ENCODE results near the gene DBP. TPM values are rescaled to one million over a fixed set of nuclear protein-coding genes. Genes with fewer than 3 reads are reported as not detected.
A peak's percentile ranks its signal among the peaks of the same experiment; 100 is the strongest.
"Not testable (repeated sequence)": the region's sequence is repeated elsewhere in the genome, so short reads cannot be mapped to it uniquely, and the experiment has no call there.

Gene DBP
- total RNA-seq, 1 experiment from 2014 or later, result 4.8 TPM

DNA sequence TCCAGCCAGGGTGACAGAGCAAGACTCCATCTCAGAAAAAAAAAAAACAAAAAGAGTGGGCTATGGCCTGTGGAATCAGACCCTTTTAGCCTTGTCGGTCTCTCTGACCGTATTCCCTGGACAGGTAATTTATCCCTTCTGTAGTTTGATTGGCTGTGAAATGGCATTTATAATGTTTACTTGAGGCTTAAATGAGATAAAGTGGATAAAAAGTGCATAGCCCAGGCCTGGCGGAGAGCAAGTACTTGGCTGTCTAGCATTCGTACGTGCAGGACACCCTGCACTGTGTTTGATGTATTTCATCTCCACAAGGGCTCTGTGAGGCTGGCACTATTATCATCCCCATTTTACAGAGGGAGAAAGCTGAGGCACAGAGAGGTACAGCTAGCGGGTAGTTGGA lies 28.6 kb upstream of the DBP start:
- DNase-seq (ENCODE audit: low read depth), result no peak

DNA sequence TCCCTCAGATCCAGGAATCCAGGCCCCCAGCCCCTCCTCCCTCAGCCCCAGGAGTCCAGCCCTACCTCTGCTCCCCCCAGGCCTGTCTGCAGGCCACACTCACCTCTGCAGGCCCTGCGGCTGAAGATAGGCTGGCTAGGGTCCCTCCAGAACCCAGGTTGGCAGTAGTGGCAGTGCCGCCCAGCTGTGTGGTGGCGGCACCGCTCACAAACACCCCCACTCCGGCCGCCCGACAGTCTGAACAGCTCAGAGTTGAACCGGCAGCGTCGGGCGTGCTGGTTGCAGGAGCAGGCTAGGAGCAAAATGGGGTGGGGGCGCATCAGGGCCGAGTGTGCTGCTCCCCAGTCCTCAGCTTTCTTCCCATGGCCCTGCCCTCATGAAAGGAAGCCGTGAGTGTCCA lies 27.3 kb upstream of the DBP start:
- no peak for DNase-seq (ENCODE audit: low read depth)

DNA sequence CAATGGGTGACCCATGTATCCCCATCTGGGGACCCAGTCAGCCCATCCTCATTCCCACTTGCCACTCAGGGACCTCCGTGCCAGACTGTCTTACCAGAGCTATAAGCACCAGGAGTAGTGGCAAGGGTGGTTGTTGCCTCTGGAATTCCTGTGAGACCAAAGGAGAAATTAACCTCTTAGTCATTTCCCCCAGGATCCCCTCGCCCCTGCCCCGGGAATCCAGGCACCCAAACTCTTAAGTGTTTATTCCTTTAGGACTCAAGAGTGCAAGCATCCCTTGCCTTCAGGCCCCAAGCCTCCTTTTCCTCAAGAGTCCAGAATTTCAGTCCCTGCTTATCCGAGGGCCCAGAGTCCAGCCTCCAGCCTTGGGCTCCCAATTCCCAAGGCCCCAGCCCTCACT lies 26.5 kb upstream of the DBP start:
- DNase-seq (ENCODE audit: low read depth), result no peak

DNA sequence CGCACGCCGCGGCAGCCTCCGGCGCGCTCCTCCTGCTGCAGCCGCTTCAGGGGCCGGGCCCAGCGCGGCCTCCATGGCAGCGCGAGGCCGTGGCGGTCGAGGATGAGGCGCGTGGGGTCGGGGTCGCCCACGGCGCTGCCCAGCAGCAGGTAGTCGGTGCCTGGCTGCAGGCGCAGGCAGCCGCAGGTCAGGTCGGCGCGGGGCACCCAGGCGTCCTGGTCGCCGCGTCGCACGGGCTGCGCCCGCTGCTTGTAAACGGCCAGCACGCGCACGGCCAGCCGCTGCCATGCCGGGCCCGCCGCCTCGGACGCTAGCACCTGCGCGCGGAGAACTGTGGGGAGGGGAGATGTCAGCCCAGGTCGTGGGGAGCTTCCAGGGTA lies 24.5 kb upstream of the DBP start:
- DNase-seq (ENCODE audit: low read depth), result no peak

DNA sequence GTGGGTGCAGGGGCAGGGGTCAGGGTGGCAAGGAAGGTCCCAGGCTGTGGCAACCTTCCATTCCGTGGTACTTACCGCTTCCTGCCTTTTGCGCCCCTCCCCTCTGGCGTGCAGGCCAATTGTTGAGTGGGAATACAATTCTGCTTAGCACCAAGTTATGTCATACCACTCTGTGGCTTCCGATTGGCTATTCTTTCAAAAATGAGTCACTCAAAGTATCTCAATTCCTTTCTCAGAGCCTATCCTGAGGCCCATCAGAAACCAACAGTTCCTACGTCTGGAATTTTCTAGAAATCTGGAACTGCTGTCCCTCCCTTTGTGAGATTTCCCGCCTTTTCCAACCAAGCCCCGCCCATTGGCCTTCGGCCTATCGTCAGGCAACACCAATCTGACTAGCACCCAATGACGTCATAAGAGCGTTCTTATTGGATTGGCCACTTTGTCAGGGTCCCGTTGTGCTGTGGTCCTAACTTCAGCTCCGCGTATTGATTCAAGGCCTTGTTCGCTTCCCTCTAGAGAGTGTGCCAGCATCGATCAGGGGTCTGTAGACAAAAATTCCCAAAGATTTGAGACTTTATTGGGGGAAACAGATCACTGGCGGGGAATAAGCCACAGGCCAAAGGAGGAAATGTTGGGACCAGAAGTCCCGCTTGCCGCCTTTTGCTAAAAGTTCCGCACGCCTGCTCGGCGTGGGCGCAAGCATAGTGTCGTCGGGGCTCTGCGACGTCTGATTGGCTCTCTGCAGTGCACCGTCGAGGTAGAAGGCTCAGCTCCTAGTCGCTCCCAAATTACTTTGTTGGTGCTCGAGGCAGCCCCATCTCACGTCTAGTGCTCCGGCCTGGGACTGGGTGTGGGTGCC lies 23.9 kb upstream of the DBP start:
- peak; percentile 94 for DNase-seq (ENCODE audit: low read depth)

DNA sequence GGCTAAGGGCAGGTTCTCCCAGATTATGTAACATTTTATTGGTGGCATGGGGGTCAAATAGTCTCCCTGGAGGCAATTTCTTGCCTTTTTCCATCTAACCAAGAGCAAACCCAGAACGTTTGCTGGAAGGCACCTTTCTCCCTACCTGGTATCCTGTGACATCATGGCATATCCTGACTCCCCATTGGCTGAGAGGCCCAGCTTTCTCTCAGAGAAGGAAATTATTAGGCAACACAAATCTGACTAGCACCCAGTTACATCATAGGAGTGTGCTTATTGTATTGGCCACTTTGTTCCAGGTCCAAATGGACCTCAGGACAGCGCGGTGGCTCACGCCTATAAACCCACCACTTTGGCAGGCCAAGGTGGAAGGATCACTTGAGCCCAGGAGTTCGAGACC lies 22.6 kb upstream of the DBP start:
- no peak for DNase-seq (ENCODE audit: low read depth)

DNA sequence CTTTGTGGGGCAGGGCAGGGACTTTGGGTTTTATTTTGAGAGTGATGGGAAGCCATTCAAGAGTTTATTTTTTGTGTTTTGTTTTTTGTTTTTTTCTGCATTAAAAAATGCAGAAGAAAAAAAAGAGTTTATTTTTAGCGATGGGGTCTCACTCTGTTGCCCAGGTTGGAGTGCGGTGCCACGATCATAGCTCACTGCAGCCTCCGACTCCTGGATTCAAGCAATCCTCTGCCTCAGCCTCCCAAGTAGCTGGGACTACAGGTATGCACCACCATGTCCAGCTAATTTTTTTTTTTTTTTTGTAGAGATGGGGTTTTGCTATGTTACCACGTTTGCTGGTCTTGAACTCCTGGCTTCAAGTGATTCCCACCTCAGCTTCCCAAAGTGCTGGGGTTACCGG lies 21.3 kb upstream of the DBP start:
- DNase-seq (ENCODE audit: low read depth), result no peak

DNA sequence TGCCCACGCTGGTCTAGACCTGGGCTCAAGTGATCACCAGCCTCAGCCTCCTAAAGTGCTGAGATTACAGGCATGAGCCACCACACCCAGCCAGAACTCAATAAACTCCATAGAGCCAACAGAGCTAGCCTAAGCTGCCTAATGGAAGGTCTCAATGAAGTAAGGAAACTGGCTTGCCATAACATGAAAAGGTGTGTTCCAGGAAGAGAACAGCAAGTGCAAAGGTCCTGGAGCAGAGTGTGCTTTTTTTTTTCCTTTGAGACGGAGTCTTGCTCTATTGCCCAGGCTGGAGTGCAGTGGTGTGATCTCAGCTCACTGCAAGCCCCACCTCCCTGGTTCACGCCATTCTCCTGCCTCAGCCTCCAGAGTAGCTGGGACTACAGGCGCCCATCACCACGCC lies 20.6 kb upstream of the DBP start:
- not testable (repeated sequence) for DNase-seq (ENCODE audit: low read depth)

DNA sequence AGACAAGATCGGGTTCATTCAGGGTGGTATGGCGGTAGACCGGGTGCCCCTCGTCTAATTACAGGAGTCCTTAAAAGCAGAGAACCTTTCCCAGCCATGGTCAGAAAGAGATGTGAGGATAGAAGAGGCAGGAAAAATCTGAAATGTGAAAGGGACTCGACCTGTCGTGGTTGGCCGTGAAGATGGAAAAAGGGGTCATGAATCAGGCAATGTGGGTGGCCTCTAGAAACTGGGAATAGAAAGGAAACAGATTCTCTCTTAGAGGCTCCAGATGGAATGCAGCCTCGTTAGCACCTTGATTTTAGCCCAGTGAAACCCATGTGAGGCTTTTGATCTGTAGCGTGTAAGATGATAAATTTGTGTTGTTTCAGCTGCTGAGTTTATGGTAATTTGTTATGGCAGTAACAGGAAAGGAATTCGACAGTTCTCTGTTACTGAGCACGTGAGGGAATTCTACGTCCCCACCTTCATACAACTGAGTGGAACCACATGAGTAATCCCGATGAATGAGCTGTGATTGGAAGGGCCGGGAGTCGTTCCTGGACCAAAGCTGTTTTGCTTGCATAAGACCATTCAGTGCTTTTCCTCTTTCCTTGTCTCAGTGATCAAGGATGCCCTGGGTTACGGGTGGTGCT lies 19.8 kb upstream of the DBP start:
- peak; percentile 100 for DNase-seq (ENCODE audit: low read depth)

DNA sequence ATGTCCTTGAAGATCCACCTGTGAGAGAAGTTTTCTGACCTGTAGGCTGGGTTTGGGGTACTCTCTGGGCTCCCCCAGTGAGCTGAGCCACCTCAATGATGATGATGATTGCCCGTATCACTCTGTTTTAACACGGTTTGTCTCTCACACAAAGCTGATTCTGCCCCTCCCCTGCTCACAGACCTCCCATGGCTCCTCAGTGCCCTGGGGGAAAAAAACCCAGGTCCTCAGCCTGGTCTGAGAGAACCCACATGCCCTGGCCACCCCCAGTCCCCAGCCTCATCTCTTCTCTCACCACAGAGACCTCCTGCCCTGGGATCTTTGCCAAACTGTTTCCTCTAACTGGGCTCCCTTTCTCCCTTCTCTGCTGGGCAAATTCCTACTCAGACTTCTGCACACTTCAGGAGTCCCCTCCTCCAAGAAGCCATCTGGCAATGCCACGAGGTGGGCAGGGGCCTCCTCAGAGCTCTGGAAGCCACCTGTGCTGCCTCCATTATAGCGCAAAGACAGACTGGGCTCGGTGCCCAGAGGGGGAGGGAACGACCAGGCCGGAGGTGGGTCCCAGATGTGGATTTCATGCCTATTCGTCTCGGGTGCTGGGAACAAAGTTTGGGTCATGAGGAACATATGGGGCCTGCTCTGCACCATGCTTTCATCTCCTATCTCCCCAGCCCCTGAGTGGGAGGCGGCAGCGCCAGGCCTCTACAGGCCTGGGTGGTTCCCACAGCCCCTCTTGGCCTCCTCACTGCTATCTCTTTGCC lies 17.3 kb upstream of the DBP start:
- no peak for DNase-seq (ENCODE audit: low read depth)

DNA sequence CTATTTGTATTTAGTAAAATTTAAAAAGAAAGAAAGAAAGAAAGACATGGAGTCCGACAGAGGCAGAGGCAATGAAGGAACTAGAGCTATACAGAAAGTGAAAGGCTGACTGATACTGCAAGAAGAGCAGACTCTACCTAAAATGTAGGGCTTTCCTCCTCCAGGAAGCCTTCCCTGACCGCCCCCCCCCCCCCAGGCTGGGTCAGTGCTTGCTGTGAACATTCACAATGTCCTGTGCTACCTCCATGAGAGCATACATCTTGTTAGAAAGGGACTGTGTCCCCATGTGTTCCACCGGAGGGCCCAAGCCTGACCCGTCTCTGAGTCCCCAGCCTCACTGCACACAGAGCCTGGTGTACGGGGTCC lies 14.5 kb upstream of the DBP start:
- DNase-seq (ENCODE audit: low read depth), result no peak

DNA sequence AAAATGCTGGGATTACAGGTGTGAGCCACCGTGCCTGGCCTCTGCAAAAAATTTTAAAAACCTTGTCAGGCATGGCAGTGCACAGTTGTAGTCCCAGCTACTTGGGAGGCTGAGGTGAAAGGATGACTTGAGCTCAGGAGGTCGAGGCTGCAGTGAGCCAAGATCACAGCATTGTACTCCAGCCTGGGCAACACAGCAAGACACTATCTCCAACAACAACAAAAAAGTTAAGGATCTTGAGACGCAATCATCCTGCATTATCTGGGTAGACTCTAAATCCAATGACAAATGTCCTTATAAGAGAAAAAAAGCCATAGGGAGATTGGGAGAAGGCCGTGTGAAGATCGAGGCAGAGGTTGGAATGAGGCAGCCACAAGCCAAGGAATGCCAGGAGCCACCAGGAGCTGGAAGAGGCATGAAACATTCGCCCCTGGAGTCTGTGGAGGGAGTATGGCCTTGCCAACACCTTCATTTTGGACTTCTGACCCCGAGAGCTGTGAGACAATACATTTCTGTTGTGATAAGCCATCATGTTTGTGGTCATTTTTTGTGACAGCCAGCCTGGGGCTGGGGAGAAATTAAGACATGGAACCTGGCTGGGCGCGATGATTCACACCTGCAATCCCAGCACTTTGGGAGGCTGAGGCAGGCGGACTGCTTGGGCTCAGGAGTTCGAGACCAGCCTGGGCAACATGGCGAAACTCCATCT lies 13.9 kb upstream of the DBP start:
- DNase-seq (ENCODE audit: low read depth), result no peak

DNA sequence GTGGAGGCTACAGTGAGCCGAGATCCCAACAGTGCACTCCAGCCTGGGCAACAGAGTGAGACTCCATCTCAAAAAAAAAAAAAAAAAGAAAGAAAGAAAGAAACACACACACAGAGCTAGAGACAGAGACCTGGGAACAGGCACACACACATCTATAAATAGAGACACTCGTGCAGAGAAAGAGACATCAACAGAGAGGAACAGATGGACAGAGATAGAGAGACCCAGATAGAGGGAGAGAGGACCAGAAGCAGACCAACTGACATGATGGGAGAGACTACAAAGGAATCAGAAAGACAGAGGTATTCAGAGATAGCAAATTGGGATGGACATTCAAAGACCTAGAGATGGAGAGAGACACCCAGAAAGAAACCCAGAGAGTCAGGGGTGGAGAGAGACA lies 11.0 kb upstream of the DBP start:
- no peak for DNase-seq (ENCODE audit: low read depth)

DNA sequence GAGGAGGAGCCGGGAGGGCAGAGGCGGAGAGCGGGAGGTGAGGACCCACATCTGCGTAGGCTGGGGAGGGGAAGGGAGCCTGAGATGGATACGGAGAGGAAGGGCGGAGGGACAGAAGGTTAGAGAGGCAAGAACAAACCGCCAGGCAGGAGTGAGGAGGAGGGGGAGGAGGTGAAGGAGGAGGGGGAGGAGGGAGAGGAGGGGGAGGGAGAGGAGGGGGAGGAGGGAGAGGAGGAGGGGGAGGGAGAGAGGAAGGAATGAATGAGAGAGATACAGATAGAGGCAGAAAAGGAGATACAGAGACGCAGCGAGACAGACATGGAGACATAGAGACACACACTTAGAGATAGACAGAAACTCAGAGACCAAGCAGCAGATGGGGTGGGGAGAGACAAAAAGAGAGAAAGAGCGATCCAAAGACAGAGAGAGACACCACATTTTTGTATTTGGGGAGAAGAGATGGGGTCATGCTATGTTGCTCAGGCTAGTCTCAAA lies 9.6 kb upstream of the DBP start:
- no peak for DNase-seq (ENCODE audit: low read depth)

DNA sequence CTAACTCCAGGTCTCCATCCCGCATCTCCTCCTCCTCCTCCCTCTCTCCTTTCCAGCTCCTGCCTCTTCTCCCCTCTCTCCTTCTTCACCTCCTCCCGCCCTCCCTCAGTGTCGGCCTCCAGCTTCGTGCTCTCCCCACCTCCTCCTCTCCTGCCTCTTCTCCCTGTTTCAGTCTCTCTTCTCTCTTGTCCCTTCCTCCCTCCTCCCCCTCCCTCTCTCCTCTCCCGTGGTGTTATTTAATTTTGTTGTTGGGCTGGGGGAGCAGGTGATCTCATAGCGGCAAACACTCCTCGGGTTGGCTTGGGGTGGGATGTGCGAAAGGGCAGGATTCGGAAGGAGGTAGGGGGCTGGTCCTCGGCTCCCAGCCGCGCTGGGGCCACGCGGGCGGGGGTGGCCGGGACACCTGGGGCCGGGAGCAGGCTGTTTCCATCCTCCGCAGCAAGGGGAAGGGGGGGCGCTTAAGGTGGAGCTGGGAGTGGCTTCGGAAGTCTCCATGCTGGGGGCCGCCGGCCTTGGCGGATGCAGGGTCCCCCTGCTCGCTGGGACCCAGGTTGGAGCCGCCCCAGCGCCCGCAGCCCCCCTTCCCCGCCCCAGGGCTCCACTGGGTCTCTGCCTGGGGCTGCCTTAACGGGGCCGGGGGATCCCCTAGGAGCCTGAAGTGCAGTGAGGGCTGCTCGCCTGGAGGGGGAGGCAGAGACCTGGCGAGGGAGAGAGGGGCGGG lies 9.0 kb upstream of the DBP start, which contains the start of gene CA11:
CA11 (minus strand) TSS at position 187 of the 721 bp plus-strand sequence. CDS start 555 bp downstream, outside the sequence.
- peak; percentile 78 for DNase-seq (ENCODE audit: low read depth)

DNA sequence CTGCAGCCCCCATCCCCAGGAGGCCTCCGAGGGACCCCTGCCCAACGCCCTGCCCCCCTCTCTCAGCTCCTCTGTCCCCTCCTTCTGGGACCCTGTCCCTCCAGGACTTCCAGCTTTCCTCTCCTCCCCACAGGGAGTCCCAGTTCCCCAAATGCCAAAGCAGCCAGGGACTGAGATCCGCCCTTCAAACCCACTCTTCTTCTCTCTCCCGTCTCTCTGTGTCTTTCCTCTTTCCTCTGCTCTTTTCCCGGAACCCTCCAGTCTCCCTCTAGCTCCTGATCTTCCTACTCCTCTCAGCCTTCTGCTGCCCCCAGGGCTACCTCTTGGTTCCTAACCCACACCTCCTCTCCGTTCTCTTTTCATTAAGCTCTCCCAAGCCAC lies 8.4 kb upstream of the DBP start:
- DNase-seq (ENCODE audit: low read depth), result no peak

DNA sequence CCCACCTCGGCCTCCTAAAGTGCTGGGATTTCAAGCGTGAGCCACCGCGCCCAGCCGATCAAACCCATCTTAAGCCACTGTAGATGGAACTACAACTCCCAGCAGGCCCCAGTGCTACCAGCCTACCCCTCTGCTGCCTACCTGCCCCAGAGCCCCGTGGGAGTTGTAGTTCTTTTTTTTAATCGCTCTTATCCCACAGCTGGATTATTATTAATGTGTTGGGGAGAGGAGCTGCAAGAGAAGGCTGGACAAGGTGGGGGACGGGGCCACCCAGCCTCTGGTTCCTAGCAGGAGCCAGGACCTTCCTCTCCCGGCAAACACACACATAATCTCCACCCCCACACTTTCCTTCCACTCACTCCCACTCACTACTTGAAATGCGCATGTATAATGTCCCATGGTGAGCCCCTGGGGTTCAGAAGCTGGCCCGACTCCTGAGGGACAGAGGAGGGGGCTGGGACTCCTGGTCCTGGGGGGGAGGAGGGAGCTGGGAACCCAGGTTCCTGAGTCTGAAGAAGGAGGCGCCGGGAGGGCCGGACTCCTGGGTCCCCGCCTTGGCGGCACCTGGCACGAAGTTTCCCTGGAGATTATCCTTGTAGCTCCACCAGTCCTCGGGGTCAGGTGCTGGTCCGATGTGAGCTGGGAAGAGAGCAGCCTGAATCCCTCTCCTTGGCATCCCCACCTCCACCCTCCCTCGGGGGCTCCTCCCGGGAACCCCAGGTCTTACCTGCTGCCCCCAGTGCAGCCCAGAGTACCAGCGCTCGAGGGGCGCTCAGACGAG lies 7.8 kb upstream of the DBP start:
- DNase-seq (ENCODE audit: low read depth), result peak; percentile 57

DNA sequence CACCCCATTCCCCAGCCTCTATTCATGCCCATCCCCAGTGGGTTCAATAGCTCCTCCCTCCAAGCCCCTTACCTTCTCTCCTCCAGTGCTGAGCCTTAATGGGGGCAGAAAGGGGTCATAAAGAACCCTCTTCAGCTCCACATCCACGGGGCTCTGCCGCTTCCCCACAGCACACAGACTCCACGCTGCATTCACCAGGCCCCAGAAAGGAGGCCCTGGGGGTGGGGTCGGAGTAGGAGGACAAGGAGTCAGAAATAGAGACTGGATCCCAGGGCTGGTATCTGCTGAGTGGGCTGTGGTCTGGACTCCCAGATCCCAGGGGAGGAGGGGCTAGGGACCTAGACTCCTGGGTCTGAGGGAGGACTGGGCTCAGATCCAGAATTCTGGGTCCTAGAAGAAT lies 7.2 kb upstream of the DBP start:
- no peak for DNase-seq (ENCODE audit: low read depth)

DNA sequence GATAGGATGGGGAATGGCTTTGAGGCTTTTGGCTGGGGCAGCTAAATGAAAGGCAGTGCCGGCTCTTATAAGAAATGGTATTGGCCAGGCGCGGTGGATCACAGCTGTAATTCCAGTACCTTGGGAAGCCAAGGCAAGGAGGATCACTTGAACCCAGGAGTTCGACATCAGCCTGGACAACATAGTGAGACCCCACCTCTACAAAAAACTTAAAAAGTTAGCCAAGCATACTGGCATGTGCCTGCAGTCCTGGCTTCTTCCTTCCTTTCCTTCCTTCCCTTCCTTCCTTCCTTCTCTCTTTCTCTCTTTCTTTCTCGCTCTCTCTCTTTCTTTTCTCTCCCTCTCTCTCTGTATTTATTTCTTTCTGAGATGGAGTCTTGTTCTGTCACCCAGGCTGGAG lies 5.7 kb upstream of the DBP start:
- no peak for DNase-seq (ENCODE audit: low read depth)

DNA sequence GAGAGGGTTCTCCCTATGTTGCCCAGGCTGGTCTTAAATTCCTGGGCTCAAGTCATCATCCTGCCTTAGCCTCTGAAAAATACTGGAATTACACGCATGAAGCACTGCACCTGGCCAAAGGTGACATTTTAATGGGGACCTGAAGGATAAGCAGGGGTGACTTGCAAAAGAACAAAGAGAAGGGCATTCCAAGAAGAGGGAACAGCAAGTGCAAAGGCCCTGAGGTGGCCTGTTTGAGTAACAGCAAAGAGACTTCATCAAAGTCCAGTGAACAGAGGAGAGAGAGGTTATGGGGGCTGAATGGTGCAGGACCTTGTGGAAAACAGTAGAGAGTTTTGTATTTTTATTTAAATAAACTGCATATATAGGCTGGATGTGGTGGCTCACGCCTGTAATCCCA lies 4.7 kb upstream of the DBP start:
- no peak for DNase-seq (ENCODE audit: low read depth)
